Neuronal stem cell (in vitro differentiated cells): Measurements from ENCODE around the gene TRAPPC5.

ENCODE experiments used
- DNase-seq: peaks from one replicate; pipeline ENCODE4 v3.0.0-alpha.2; 2013; ENCODE audit warnings: low spot score
- H2AFZ ChIP-seq: one replicate; pipeline ENCODE4 v1.6.1; 2013; ENCODE audit warnings: mild to moderate bottlenecking, low read length, inconsistent platforms
- H2AK5ac ChIP-seq: 2 replicates; pipeline ENCODE4 v1.6.1; 2013; ENCODE audit warnings: low read depth, mild to moderate bottlenecking, inconsistent platforms, low read length, moderate library complexity, mixed read lengths
- H2BK120ac ChIP-seq: 2 replicates; pipeline ENCODE4 v1.6.1; 2013; ENCODE audit warnings: low read depth, mild to moderate bottlenecking, inconsistent platforms, low read length, moderate library complexity, mixed read lengths
- H2BK12ac ChIP-seq: one replicate; pipeline ENCODE4 v1.6.1; 2013; ENCODE audit warnings: low read length, inconsistent platforms
- H2BK15ac ChIP-seq: 2 replicates; pipeline ENCODE4 v1.6.1; 2013; ENCODE audit warnings: mild to moderate bottlenecking, low read length, inconsistent platforms, mixed read lengths
- H2BK5ac ChIP-seq: one replicate; pipeline ENCODE4 v1.6.1; 2013; ENCODE audit warnings: inconsistent platforms, mild to moderate bottlenecking, low read length, moderate library complexity
- H3K14ac ChIP-seq: one replicate; pipeline ENCODE4 v1.6.1; 2013; ENCODE audit warnings: low read length, inconsistent platforms
- H3K18ac ChIP-seq: 2 replicates; pipeline ENCODE4 v1.6.1; 2013; ENCODE audit warnings: low read length, inconsistent platforms
- H3K23ac ChIP-seq: 2 replicates; pipeline ENCODE4 v1.6.1; 2013; ENCODE audit warnings: low read depth, mild to moderate bottlenecking, mixed read lengths, low read length, inconsistent platforms; ENCODE audit not compliant: poor library complexity
- H3K27ac ChIP-seq: replicated peaks from 3 replicates; pipeline ENCODE4 v1.5.1; 2013; ENCODE audit warnings: low read length, inconsistent platforms
- H3K27me3 ChIP-seq, 3 experiments: 2 replicates each; pipeline ENCODE4 v1.6.1; 2013; ENCODE audit warnings: low read length in 3 of 3, mild to moderate bottlenecking in 2 of 3, inconsistent platforms in 1 of 3, low read depth in 1 of 3, mixed read lengths in 1 of 3, moderate library complexity in 1 of 3; ENCODE audit not compliant: control insufficient read depth in 3 of 3, insufficient read depth in 3 of 3
- H3K36me3 ChIP-seq, 2 donors: replicated peaks in 1 of 2; 2 replicates each; pipeline ENCODE4 v1.6.1; 2013; ENCODE audit warnings: low read length in 2 of 2; ENCODE audit not compliant: control insufficient read depth in 2 of 2, insufficient read depth in 2 of 2
- H3K4ac ChIP-seq: 2 replicates; pipeline ENCODE4 v1.6.1; 2013; ENCODE audit warnings: inconsistent platforms, mild to moderate bottlenecking, low read length, moderate library complexity
- H3K4me1 ChIP-seq, 2 donors: 1 replicate in 1 of 2; 2 replicates in 1 of 2; pipeline ENCODE4 v1.6.1; 2013; ENCODE audit warnings: low read length in 2 of 2, low read depth in 1 of 2; ENCODE audit not compliant: control insufficient read depth in 2 of 2, insufficient read depth in 1 of 2
- H3K4me2 ChIP-seq: one replicate; pipeline ENCODE4 v1.6.1; 2013; ENCODE audit warnings: mild to moderate bottlenecking, low read length, inconsistent platforms; ENCODE audit not compliant: insufficient read depth, poor library complexity, severe bottlenecking
- H3K4me3 ChIP-seq, 2 donors: 2 replicates each; pipeline ENCODE4 v1.5.1; 2013; ENCODE audit warnings: low read length in 2 of 2, mild to moderate bottlenecking in 2 of 2, inconsistent platforms in 1 of 2, moderate library complexity in 1 of 2
- H3K79me1 ChIP-seq: one replicate; pipeline ENCODE4 v1.6.1; 2013; ENCODE audit warnings: low read depth, mild to moderate bottlenecking, inconsistent platforms, low read length, moderate library complexity
- H3K9ac ChIP-seq: one replicate; pipeline ENCODE4 v1.6.1; 2013; ENCODE audit warnings: mild to moderate bottlenecking, low read depth, low read length, inconsistent platforms; ENCODE audit not compliant: poor library complexity
- H3K9me3 ChIP-seq, 2 donors: replicated peaks in 1 of 2; 2 replicates each; pipeline versions ENCODE3 to v1.6.1; 2013; ENCODE audit warnings: low read length in 2 of 2, mild to moderate bottlenecking in 2 of 2, inconsistent platforms in 1 of 2, low read depth in 1 of 2, mixed read lengths in 1 of 2, moderate library complexity in 1 of 2; ENCODE audit not compliant: control insufficient read depth in 2 of 2, insufficient read depth in 1 of 2
- H4K8ac ChIP-seq: one replicate; pipeline ENCODE4 v1.6.1; 2013; ENCODE audit warnings: low read depth, mild to moderate bottlenecking, inconsistent platforms, low read length, moderate library complexity
- H4K91ac ChIP-seq: one replicate; pipeline ENCODE4 v1.6.1; 2013; ENCODE audit warnings: low read length, low read depth, mild to moderate bottlenecking, inconsistent platforms; ENCODE audit not compliant: poor library complexity
- WGBS, 2 donors: extraction: QIAGEN DNeasy Blood & Tissue Kit; methylation state at CpG; one replicate each; pipeline ENCODE4 v1.1.7; 2013; ENCODE audit warnings: missing lambda C conversion rate in 2 of 2, mixed read lengths in 1 of 2; ENCODE audit not compliant: insufficient read length in 2 of 2, insufficient replicate concordance in 1 of 2; ENCODE audit errors: extremely low coverage in 2 of 2; 5-methylcytosine and 5-hydroxymethylcytosine counted together

Gene TRAPPC5

DNA sequence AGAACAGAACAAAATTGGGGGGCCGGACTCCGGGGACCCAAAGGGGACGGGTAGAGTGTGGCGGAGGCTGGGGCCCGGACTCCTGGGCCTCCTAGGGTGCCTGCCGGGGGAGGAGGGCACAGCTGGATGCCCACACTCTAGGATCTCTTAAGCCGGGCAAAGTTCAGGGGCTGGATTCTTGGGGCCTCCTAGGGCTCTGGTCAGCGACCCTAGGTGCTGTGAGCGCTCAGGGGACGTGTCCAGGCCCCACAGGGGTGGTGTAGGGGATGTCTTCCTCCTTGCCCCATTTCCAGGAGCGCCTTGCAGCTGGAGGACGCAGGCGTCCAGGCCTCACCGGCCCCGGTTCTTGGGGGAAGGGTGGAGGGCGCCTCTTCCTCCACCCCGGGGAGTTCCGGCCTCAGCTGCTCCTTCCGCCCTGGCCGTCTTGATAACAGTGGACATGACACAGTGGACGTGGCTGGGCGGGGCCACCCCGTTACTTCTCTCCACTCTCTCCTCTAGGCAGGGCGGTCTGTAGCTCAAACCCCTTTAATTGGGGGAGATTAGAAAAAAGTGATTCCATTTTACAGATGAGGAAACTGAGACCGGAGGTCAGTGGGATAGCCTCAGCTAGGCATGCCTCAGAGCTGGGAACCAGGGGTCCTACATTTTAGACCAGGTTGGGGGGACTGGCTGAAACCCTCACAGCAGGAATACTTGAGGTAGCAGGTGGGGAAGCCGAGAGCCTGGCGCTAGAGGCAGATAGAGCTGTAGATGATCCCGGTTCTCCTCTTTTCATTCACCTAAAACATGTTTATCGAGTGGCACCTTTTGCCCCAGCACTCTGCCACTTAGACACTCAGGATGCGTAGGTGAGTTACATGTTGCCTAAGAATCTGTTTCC lies 43.0 kb upstream of the TRAPPC5 start:
- Histone ChIP-seq H3K18ac (peak overlapping the region; percentile 87), H2BK15ac (peak overlapping the region; percentile 17), H3K9me3 (peaks cover 0 to 8% of the 10 kb centered on the region in 2 donors), H2BK120ac (no peak overlapping the region), H3K36me3 (peaks cover 0 to 3% of the 10 kb centered on the region in 2 donors), H3K4me2 (peak overlapping the region; percentile 73), H2BK12ac (no peak overlapping the region), H2BK5ac (no peak overlapping the region), H3K14ac (peak overlapping the region; percentile 38), H4K91ac (no peak overlapping the region), H3K4ac (peak overlapping the region; percentile 37), H3K4me3 (peak overlapping the region in 1 of 2 donors; percentile 68), H3K79me1 (peaks cover 3% of the 10 kb centered on the region), H3K23ac (peak overlapping the region; percentile 85), H3K9ac (no peak overlapping the region), H2AFZ (no peak overlapping the region), H3K4me1 (peaks cover 0 to 7% of the 10 kb centered on the region in 2 donors), H4K8ac (no peak overlapping the region), H2AK5ac (peak overlapping the region; percentile 7), H3K27ac (no peak overlapping the region), H3K27me3 (peaks cover 0 to 24% (median 11%) of the 10 kb centered on the region in 3 experiments)
- DNase-seq = no peak
- no CpG with 5 or more reads among the region's 30 CpGs for WGBS, 2 donors

DNA sequence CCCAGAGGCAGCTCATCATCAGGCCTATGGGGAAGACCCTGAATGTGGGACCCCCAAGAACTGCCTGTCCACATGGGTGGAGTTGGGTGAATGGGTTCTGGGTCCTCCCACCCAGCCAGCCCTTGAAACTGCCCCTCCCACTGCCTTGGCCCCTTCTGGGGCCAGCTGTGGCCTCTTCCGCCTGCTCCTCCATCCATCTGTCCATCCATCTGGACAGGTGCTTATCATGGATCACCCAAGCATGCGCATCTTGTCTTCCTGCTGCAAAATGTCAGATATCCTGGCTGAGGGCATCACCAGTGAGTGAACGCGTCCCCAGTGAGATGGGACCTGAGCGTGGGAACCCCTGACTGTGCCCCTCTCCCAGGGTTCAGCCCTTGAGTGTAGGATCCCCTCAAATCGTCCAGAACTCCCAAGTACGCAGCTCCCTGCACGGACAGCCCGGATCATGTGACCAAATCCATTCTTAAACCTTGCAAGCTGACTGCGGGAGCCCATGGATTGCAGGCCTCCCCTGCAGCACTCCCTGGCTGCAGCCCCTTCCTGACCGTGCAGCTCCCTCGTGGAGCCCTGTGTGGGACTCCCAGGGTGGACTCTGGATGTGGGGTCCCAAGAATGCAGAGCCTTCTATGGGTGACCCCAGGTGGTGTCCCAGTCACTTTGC lies 41.7 kb upstream of the TRAPPC5 start:
- WGBS, 2 donors = no CpG with 5 or more reads among the region's 12 CpGs
- no peak overlapping the region for H4K91ac ChIP-seq

GRCh38 chr19:7639863-7640348 lies 40.7 kb upstream of the TRAPPC5 start:
- Histone ChIP-seq H4K8ac (peak overlapping the region; percentile 66), H3K27ac (no peak overlapping the region), H2BK5ac (peak overlapping the region; percentile 66), H2AK5ac (no peak overlapping the region), H3K9ac (peak overlapping the region; percentile 85), H3K4ac (peak overlapping the region; percentile 44), H3K23ac (peak overlapping the region; percentile 1), H3K36me3 (peaks cover 0 to 3% of the 10 kb centered on the region in 2 donors), H3K79me1 (peaks cover 3% of the 10 kb centered on the region), H3K27me3 (peaks cover 0 to 24% (median 11%) of the 10 kb centered on the region in 3 experiments), H4K91ac (peak overlapping the region; percentile 82), H3K4me2 (no peak overlapping the region), H2BK15ac (no peak overlapping the region), H3K4me3 (peak overlapping the region in 1 of 2 donors; percentile 67), H2BK120ac (peak overlapping the region; percentile 47), H3K18ac (peak overlapping the region; percentile 35), H2AFZ (no peak overlapping the region), H3K14ac (peak overlapping the region; percentile 96), H3K4me1 (peaks cover 0 to 7% of the 10 kb centered on the region in 2 donors), H2BK12ac (peak overlapping the region; percentile 87), H3K9me3 (peaks cover 0 to 8% of the 10 kb centered on the region in 2 donors)
- no peak for DNase-seq
- WGBS, 2 donors = no CpG with 5 or more reads among the region's 13 CpGs

More for the DNA sequence above, 41.7 kb upstream of the TRAPPC5 start:
- no peak overlapping the region for H3K27ac ChIP-seq
- H2AK5ac ChIP-seq = no peak overlapping the region
- H3K9me3 ChIP-seq = peaks cover 0 to 8% of the 10 kb centered on the region in 2 donors
- peaks cover 0 to 24% (median 11%) of the 10 kb centered on the region in 3 experiments for H3K27me3 ChIP-seq
- peaks cover 0 to 3% of the 10 kb centered on the region in 2 donors for H3K36me3 ChIP-seq
- no peak overlapping the region for H3K18ac ChIP-seq
- no peak overlapping the region for H2BK12ac ChIP-seq
- H3K4me3 ChIP-seq = no peak overlapping the region
- H3K4me2 ChIP-seq = no peak overlapping the region
- no peak overlapping the region for H2AFZ ChIP-seq
- no peak overlapping the region for H3K14ac ChIP-seq
- no peak overlapping the region for H3K23ac ChIP-seq
- no peak overlapping the region for H2BK5ac ChIP-seq
- peaks cover 3% of the 10 kb centered on the region for H3K79me1 ChIP-seq
- H2BK120ac ChIP-seq = no peak overlapping the region
- H2BK15ac ChIP-seq = no peak overlapping the region
- H4K8ac ChIP-seq = no peak overlapping the region
- H3K9ac ChIP-seq = no peak overlapping the region
- no peak for DNase-seq
- no peak overlapping the region for H3K4ac ChIP-seq
- H3K4me1 ChIP-seq = peaks cover 0 to 7% of the 10 kb centered on the region in 2 donors
